Activated effector memory CD4-positive, alpha-beta T cell treated with anti-CD3 and anti-CD28 coated beads, Interleukin-2, amount 50 U/mL, for 16 hours (primary cell): Measurements from ENCODE around the gene KCMF1.

Experiments
- DNase-seq: peaks from one replicate; pipeline ENCODE4 v3.0.0-alpha.2; 2020

The KCMF1 gene

GRCh38 chr2:84970868-84971509 lies at the start of gene KCMF1:
KCMF1 (plus strand) TSS chr2:84971161; CDS start chr2:84971452, 291 bp downstream.
- peak; percentile 91 for DNase-seq

GRCh38 chr2:84923009-84923408 lies 48.0 kb upstream of the KCMF1 start:
- DNase-seq, result no peak

- peak; percentile 78 for DNase-seq
Measured at GRCh38 chr2:84924173-84925106, 46.5 kb upstream of the KCMF1 start.

GRCh38 chr2:84925336-84925723 lies 45.6 kb upstream of the KCMF1 start:
- peak; percentile 65 for DNase-seq

GRCh38 chr2:84925724-84926376 lies 45.1 kb upstream of the KCMF1 start:
- peak; percentile 100 for DNase-seq

GRCh38 chr2:84927275-84927627 lies 43.7 kb upstream of the KCMF1 start:
- DNase-seq, result no peak

GRCh38 chr2:84931384-84931821 lies 39.6 kb upstream of the KCMF1 start:
- DNase-seq, result no peak

GRCh38 chr2:84938194-84938879 lies 32.6 kb upstream of the KCMF1 start:
- peak; percentile 83 for DNase-seq

- DNase-seq, result peak; percentile 89
Measured at GRCh38 chr2:84939426-84940087, 31.4 kb upstream of the KCMF1 start.

GRCh38 chr2:84940088-84940470 lies 30.9 kb upstream of the KCMF1 start:
- DNase-seq, result no peak

- no peak for DNase-seq
Measured at GRCh38 chr2:84940831-84941412, 30.0 kb upstream of the KCMF1 start.

- no peak for DNase-seq
Measured at GRCh38 chr2:84942166-84942565, 28.8 kb upstream of the KCMF1 start.

- no peak for DNase-seq
Measured at GRCh38 chr2:84942964-84943421, 28.0 kb upstream of the KCMF1 start.

- no peak for DNase-seq
Measured at GRCh38 chr2:84944295-84944909, 26.6 kb upstream of the KCMF1 start.

- DNase-seq, result peak; percentile 65
Measured at GRCh38 chr2:84945838-84946203, 25.1 kb upstream of the KCMF1 start.

- DNase-seq, result peak; percentile 89
Measured at GRCh38 chr2:84946204-84947009, 24.6 kb upstream of the KCMF1 start.

GRCh38 chr2:84947010-84947593 lies 23.9 kb upstream of the KCMF1 start:
- DNase-seq, result no peak

GRCh38 chr2:84953535-84953934 lies 17.4 kb upstream of the KCMF1 start:
- DNase-seq, result no peak

- no peak for DNase-seq
Measured at GRCh38 chr2:84954329-84954728, 16.6 kb upstream of the KCMF1 start.
